ENCODE measurements around the gene RPUSD3. TPM values are rescaled to one million over a fixed set of nuclear protein-coding genes. Genes with fewer than 3 reads are reported as not detected.
A peak's percentile ranks its signal among the peaks of the same experiment; 100 is the strongest.

Gene RPUSD3
- total and polyA plus RNA-seq, 2 experiments from 2014 or later = 32.6 to 38.3 TPM

- Histone ChIP-seq H3K9me2 (ENCODE audit: insufficient read depth) (no peaks in the 10 kb centered on the region), H3F3A (ENCODE audit: insufficient read depth) (peaks cover 63% of the 10 kb centered on the region), H3K27ac (peak overlapping the region; percentile 8; the same call in 1 of the 2 replicates), H3K9me3 (ENCODE audit: low read depth) (no peaks in the 10 kb centered on the region), H3K9ac (no peak overlapping the region), H3K4me3 (no peak overlapping the region), H2AFZ (no peak overlapping the region), H3K79me2 (ENCODE audit: insufficient read depth) (peaks cover 13% of the 10 kb centered on the region), H4K20me1 (ENCODE audit: insufficient read depth) (no peaks in the 10 kb centered on the region), H3K4me2 (ENCODE audit: unreplicated experiment) (no peak overlapping the region), H3K4me1 (ENCODE audit: insufficient read depth) (peaks cover 12% of the 10 kb centered on the region), H3K27me3 (replicated peaks; ENCODE audit: insufficient read depth) (no peaks in the 10 kb centered on the region), H3K36me3 (ENCODE audit: low read depth) (peaks cover 36% of the 10 kb centered on the region)
- WGBS, 2 experiments (ENCODE audit: low coverage in 1 of 2, low lambda C conversion rate in 2 of 2, missing lambda C conversion rate in 2 of 2) = 90 to 96% methylated on average over 7 of the region's 7 CpGs
- in situ Hi-C loops (cut with MboI) = no loop called here
- TF ChIP-seq EZH2phosphoT487 (IDR thresholded peaks at IDR 0.05; ENCODE audit: insufficient read depth, low read depth) = no peak
- TF ChIP-seq EZH2 (IDR thresholded peaks at IDR 0.05; ENCODE audit: insufficient read depth, poor library complexity, severe bottlenecking) = no peak
- no peak for DNase-seq
Observed at GRCh38 chr3:9806688-9807589, 36.9 kb downstream of the RPUSD3 start.

GRCh38 chr3:9806137-9806536, 37.7 kb downstream of the RPUSD3 start:
- Histone ChIP-seq H3K36me3 (ENCODE audit: low read depth) (peaks cover 44% of the 10 kb centered on the region), H3K9me3 (ENCODE audit: low read depth) (no peaks in the 10 kb centered on the region), H3K4me2 (ENCODE audit: unreplicated experiment) (no peak overlapping the region), H3K27ac (no peak overlapping the region), H2AFZ (no peak overlapping the region), H3K4me3 (no peak overlapping the region), H3K9me2 (ENCODE audit: insufficient read depth) (no peaks in the 10 kb centered on the region), H4K20me1 (ENCODE audit: insufficient read depth) (no peaks in the 10 kb centered on the region), H3F3A (ENCODE audit: insufficient read depth) (peaks cover 63% of the 10 kb centered on the region), H3K4me1 (ENCODE audit: insufficient read depth) (peaks cover 12% of the 10 kb centered on the region), H3K9ac (no peak overlapping the region), H3K79me2 (ENCODE audit: insufficient read depth) (peaks cover 21% of the 10 kb centered on the region), H3K27me3 (replicated peaks; ENCODE audit: insufficient read depth) (no peaks in the 10 kb centered on the region)
- 90 to 91% methylated on average over 12 of the region's 12 CpGs for WGBS, 2 experiments (ENCODE audit: low coverage in 1 of 2, low lambda C conversion rate in 2 of 2, missing lambda C conversion rate in 2 of 2)
- no peak for DNase-seq
- TF ChIP-seq EZH2 (IDR thresholded peaks at IDR 0.05; ENCODE audit: insufficient read depth, poor library complexity, severe bottlenecking) (no peak), EZH2phosphoT487 (IDR thresholded peaks at IDR 0.05; ENCODE audit: insufficient read depth, low read depth) (no peak)
- in situ Hi-C loops (cut with MboI) = no loop called here

GRCh38 chr3:9804996-9805395, 38.8 kb downstream of the RPUSD3 start:
- H3K4me1 ChIP-seq (ENCODE audit: insufficient read depth) = peaks cover 12% of the 10 kb centered on the region

GRCh38 chr3:9803494-9803893, 40.3 kb downstream of the RPUSD3 start:
- Histone ChIP-seq H2AFZ (no peak overlapping the region), H3K36me3 (ENCODE audit: low read depth) (peaks cover 66% of the 10 kb centered on the region), H3K9me2 (ENCODE audit: insufficient read depth) (no peaks in the 10 kb centered on the region), H3K79me2 (ENCODE audit: insufficient read depth) (peaks cover 47% of the 10 kb centered on the region), H3K27ac (no peak overlapping the region), H3F3A (ENCODE audit: insufficient read depth) (peaks cover 72% of the 10 kb centered on the region), H3K27me3 (replicated peaks; ENCODE audit: insufficient read depth) (no peaks in the 10 kb centered on the region), H3K9ac (no peak overlapping the region), H3K9me3 (ENCODE audit: low read depth) (no peaks in the 10 kb centered on the region), H3K4me1 (ENCODE audit: insufficient read depth) (0 out of 2 replicates have a peak, but pooled peaks cover 4% of the 10 kb centered on the region), H3K4me3 (no peak overlapping the region), H4K20me1 (ENCODE audit: insufficient read depth) (no peaks in the 10 kb centered on the region), H3K4me2 (ENCODE audit: unreplicated experiment) (no peak overlapping the region)
- TF ChIP-seq EZH2phosphoT487 (IDR thresholded peaks at IDR 0.05; ENCODE audit: insufficient read depth, low read depth) (no peak), EZH2 (IDR thresholded peaks at IDR 0.05; ENCODE audit: insufficient read depth, poor library complexity, severe bottlenecking) (no peak)
- no peak for DNase-seq
- WGBS, 2 experiments (ENCODE audit: low coverage in 1 of 2, low lambda C conversion rate in 2 of 2, missing lambda C conversion rate in 2 of 2) = 42 to 50% methylated on average over 1 of the region's 1 CpG
- in situ Hi-C loops (cut with MboI) = no loop called here

More at GRCh38 chr3:9804996-9805395, 38.8 kb downstream of the RPUSD3 start:
- H4K20me1 ChIP-seq (ENCODE audit: insufficient read depth) = no peaks in the 10 kb centered on the region
- no peak overlapping the region for H2AFZ ChIP-seq
- H3K27me3 ChIP-seq (replicated peaks; ENCODE audit: insufficient read depth) = no peaks in the 10 kb centered on the region
- H3K27ac ChIP-seq = no peak overlapping the region
- H3F3A ChIP-seq (ENCODE audit: insufficient read depth) = peaks cover 72% of the 10 kb centered on the region
- no peaks in the 10 kb centered on the region for H3K9me3 ChIP-seq (ENCODE audit: low read depth)
- no peak overlapping the region for H3K9ac ChIP-seq
- DNase-seq = no peak
- H3K4me3 ChIP-seq = no peak overlapping the region
- H3K79me2 ChIP-seq (ENCODE audit: insufficient read depth) = peaks cover 33% of the 10 kb centered on the region
- H3K36me3 ChIP-seq (ENCODE audit: low read depth) = peaks cover 52% of the 10 kb centered on the region
- in situ Hi-C loops (cut with MboI) = no loop called here
- no peak for TF ChIP-seq EZH2 (IDR thresholded peaks at IDR 0.05; ENCODE audit: insufficient read depth, poor library complexity, severe bottlenecking)
- no peak for TF ChIP-seq EZH2phosphoT487 (IDR thresholded peaks at IDR 0.05; ENCODE audit: insufficient read depth, low read depth)
- no peaks in the 10 kb centered on the region for H3K9me2 ChIP-seq (ENCODE audit: insufficient read depth)
- H3K4me2 ChIP-seq (ENCODE audit: unreplicated experiment) = no peak overlapping the region
- WGBS, 2 experiments (ENCODE audit: low coverage in 1 of 2, low lambda C conversion rate in 2 of 2, missing lambda C conversion rate in 2 of 2) = 90 to 97% methylated on average over 5 of the region's 5 CpGs

Data from GM23248 (cell line).